Transverse colon (tissue), 4 donors: ENCODE data around the gene SRSF10. TPM values are rescaled to one million over a fixed set of nuclear protein-coding genes. Genes with fewer than 3 reads are reported as not detected.
"Not testable (repeated sequence)": the region's sequence is repeated elsewhere in the genome, so short reads cannot be mapped to it uniquely, and the experiment has no call there.

Experiments
- DNase-seq: peaks from one replicate; pipeline ENCODE4 v3.0.0-alpha.2; 2019
- H3K27ac ChIP-seq, 4 donors: fragments of 200-600 bp; sonication (generic); 2 replicates each; pipeline ENCODE4 v1.5.1; 2016 to 2018; ENCODE audit warnings: inconsistent platforms in 4 of 4
- H3K27me3 ChIP-seq: fragments of 200-600 bp; sonication (generic); 2 replicates; pipeline ENCODE4 v1.5.1; 2017; ENCODE audit warnings: inconsistent platforms
- H3K36me3 ChIP-seq, 4 donors: fragments of 200-600 bp; sonication (generic); 2 replicates each; pipeline ENCODE4 v1.5.1; 2017 to 2019; ENCODE audit warnings: inconsistent platforms in 4 of 4
- H3K4me1 ChIP-seq, 4 donors: fragments of 200-600 bp; sonication (generic); 2 replicates each; pipeline ENCODE4 v1.5.1; 2017 to 2020; ENCODE audit warnings: inconsistent platforms in 4 of 4
- H3K4me3 ChIP-seq, 4 donors: fragments of 200-600 bp; sonication (generic); 1 replicate in 1 of 4; 2 replicates in 3 of 4; pipeline versions ENCODE4 v1.5.1 to v1.6.1; 2017 to 2019; ENCODE audit warnings: inconsistent platforms in 4 of 4
- H3K9me3 ChIP-seq, 2 donors: fragments of 200-600 bp; sonication (generic); 2 replicates each; pipeline ENCODE4 v1.5.1; 2017 to 2019; ENCODE audit warnings: inconsistent platforms in 2 of 2
- CTCF ChIP-seq, 5 experiments: fragments of 200-600 bp in 3 of 5; fragments of 450-650 bp in 2 of 5; sonication (generic) in 3 of 5; IDR thresholded peaks; 1 replicate in 2 of 5; 2 replicates in 3 of 5; pipeline ENCODE4 v1.5.1; 2016 to 2017; ENCODE audit warnings: antibody characterized with exemption in 5 of 5, inconsistent platforms in 3 of 5, mild to moderate bottlenecking in 2 of 5, moderate library complexity in 1 of 5
- EP300 ChIP-seq: sonication (generic); formaldehyde crosslinking; IDR thresholded peaks from one replicate; pipeline ENCODE4 v1.6.1; 2017; ENCODE audit warnings: antibody characterized with exemption, low read depth
- POLR2A ChIP-seq: fragments of 450-650 bp; IDR thresholded peaks from one replicate; pipeline ENCODE4 v1.6.1; 2016; ENCODE audit warnings: antibody characterized with exemption, mild to moderate bottlenecking, moderate library complexity
- POLR2AphosphoS5 ChIP-seq, 3 donors: sonication (generic); formaldehyde crosslinking; IDR thresholded peaks; one replicate each; pipeline ENCODE4 v1.6.1; 2016; ENCODE audit warnings: antibody characterized with exemption in 3 of 3
- WGBS, 2 donors: methylation state at CpG; one replicate each; pipeline ENCODE4 v1.1.5; 2018; ENCODE audit warnings: low coverage in 1 of 2; 5-methylcytosine and 5-hydroxymethylcytosine counted together
- in situ Hi-C, 4 donors: fragments of 200-750 bp; cut with MboI; loops; one replicate each; pipeline versions ENCODE4 v1.15.0 to v1.15.1; 2017; ENCODE audit warnings: low sequenced_read_pairs in 3 of 4, low pct_ligation_motif_present in 1 of 4, low pct_unique_long_range_greater_than_20kb in 1 of 4
- intact Hi-C: fragments of 100-400 bp; cut with DNase I; formaldehyde crosslinking; loops from one replicate; pipeline ENCODE4 v1.15.1; 2023; ENCODE audit warnings: low total_unique reads
- total RNA-seq, 4 donors: library from RNA; depleted of rRNA; stranded (reverse); fragments of >200 nt; gene quantifications; one replicate each; pipeline ENCODE4 v1.1.0, GENCODE V29; 2016

SRSF10 gene
- total RNA-seq, 4 donors from 2014 or later: 58.4 to 140 (median 91.3) TPM

- peak; percentile 97 for DNase-seq
- peaks cover 49 to 89% (median 81%) of the 10 kb centered on the region in 4 donors for H3K4me1 ChIP-seq
- WGBS, 2 donors: 25 to 27% methylated on average over 5 to 20 of the region's 20 CpGs
- peak overlapping the region; percentile 92 to 96 (median 93) for H3K27ac ChIP-seq
- no peaks in the 10 kb centered on the region for H3K36me3 ChIP-seq
- H3K4me3 ChIP-seq: peak overlapping the region in 1 of 4 donors; percentile 4
- peak; percentile 74 for TF ChIP-seq EP300
- no peak for TF ChIP-seq CTCF (IDR thresholded peaks at IDR 0.05)
- TF ChIP-seq POLR2AphosphoS5 (IDR thresholded peaks at IDR 0.05): peak; percentile 72 to 91 (median 88)
- TF ChIP-seq POLR2A: peak; percentile 30
- intact Hi-C loops (no loop called here), in situ Hi-C loops (no loop called here)
- no peaks in the 10 kb centered on the region for H3K27me3 ChIP-seq
- no peaks in the 10 kb centered on the region for H3K9me3 ChIP-seq
These were observed 38.8 kb upstream of the SRSF10 start for GRCh38 chr1:24018611-24019580.

- TF ChIP-seq POLR2A (no peak), POLR2AphosphoS5 (IDR thresholded peaks at IDR 0.05) (peak in 2 of 3 donors; percentile 22 to 58)
- WGBS, 2 donors: 26 to 56% methylated on average over 6 of the region's 6 CpGs
- in situ Hi-C loops: no loop called here
- H3K27me3 ChIP-seq: no peaks in the 10 kb centered on the region
- H3K4me1 ChIP-seq: peaks cover 33 to 65% (median 58%) of the 10 kb centered on the region in 4 donors
- peak overlapping the region; percentile 92 to 96 (median 93) for H3K27ac ChIP-seq
- H3K4me3 ChIP-seq: no peak overlapping the region
- H3K9me3 ChIP-seq: no peaks in the 10 kb centered on the region
- intact Hi-C loops: no loop called here
- H3K36me3 ChIP-seq: no peaks in the 10 kb centered on the region
- DNase-seq: no peak
These were observed 35.4 kb upstream of the SRSF10 start for GRCh38 chr1:24015221-24016210.

- DNase-seq, intact Hi-C loops, H3K9me3 ChIP-seq, H3K27me3 ChIP-seq, H3K36me3 ChIP-seq, H3K4me3 ChIP-seq, in situ Hi-C loops: not testable (repeated sequence)
- WGBS, 2 donors: 75 to 87% methylated on average over 6 to 8 of the region's 8 CpGs
- peak overlapping the region in 1 of 4 donors; percentile 56 for H3K27ac ChIP-seq
- H3K4me1 ChIP-seq: peaks cover 21 to 52% (median 40%) of the 10 kb centered on the region in 4 donors
These were observed 32.8 kb upstream of the SRSF10 start for GRCh38 chr1:24012878-24013277.

GRCh38 chr1:24010650-24011049 lies 30.5 kb upstream of the SRSF10 start:
- H3K9me3 ChIP-seq: no peaks in the 10 kb centered on the region
- H3K4me1 ChIP-seq: peaks cover 6 to 33% (median 23%) of the 10 kb centered on the region in 4 donors
- in situ Hi-C loops (no loop called here), intact Hi-C loops (no loop called here)
- DNase-seq: no peak
- TF ChIP-seq CTCF (IDR thresholded peaks at IDR 0.05) (no peak), POLR2A (no peak), EP300 (no peak), POLR2AphosphoS5 (IDR thresholded peaks at IDR 0.05) (no peak)
- WGBS, 2 donors: 35 to 42% methylated on average over 3 of the region's 5 CpGs
- no peaks in the 10 kb centered on the region for H3K27me3 ChIP-seq
- H3K4me3 ChIP-seq: no peak overlapping the region
- peak overlapping the region; percentile 49 to 65 (median 56) for H3K27ac ChIP-seq
- no peaks in the 10 kb centered on the region for H3K36me3 ChIP-seq
